Left cardiac atrium (tissue), 4 donors: ENCODE data around the gene DNM3. TPM values are rescaled to one million over a fixed set of nuclear protein-coding genes. Genes with fewer than 3 reads are reported as not detected.
A peak's percentile ranks its signal among the peaks of the same experiment; 100 is the strongest.
"Not testable (repeated sequence)": the region's sequence is repeated elsewhere in the genome, so short reads cannot be mapped to it uniquely, and the experiment has no call there.

Experiments used
- ATAC-seq, 2 donors: fragments of 200-7000 bp; cut with Tn5 transposase; one replicate each; pipeline ENCODE4 v1.9.1; 2020; ENCODE audit warnings: mild to moderate bottlenecking in 2 of 2, moderate library complexity in 2 of 2
- DNase-seq: peaks from one replicate; pipeline ENCODE4 v3.0.0-alpha.2; 2020
- intact Hi-C, 2 donors: fragments of 100-400 bp; cut with DNase I; formaldehyde crosslinking; loops; one replicate each; pipeline versions ENCODE4 v1.14.1 to v1.15.1; 2022 to 2023
- total RNA-seq, 2 donors: library from RNA; stranded (reverse); fragmentation: NEBNext Ultra II Directional; extraction: Animal tissue kit (Norgen Biotek cat#: 25700); gene quantifications; one replicate each; pipeline ENCODE4 v1.2.1, GENCODE V29; 2021
- donor health status: DM: no; HTN: yes; CAD: no.
- donor health status: DM: no; HTN: yes; CAD: no; lungs with severe emphysema.
- donor health status: DM: yes; HTN: yes; CAD: no.
- donor health status: Dilated cardiomyopathy.

Gene DNM3
- total RNA-seq, 2 donors from 2014 or later = 1.1 to 2.8 TPM

DNA sequence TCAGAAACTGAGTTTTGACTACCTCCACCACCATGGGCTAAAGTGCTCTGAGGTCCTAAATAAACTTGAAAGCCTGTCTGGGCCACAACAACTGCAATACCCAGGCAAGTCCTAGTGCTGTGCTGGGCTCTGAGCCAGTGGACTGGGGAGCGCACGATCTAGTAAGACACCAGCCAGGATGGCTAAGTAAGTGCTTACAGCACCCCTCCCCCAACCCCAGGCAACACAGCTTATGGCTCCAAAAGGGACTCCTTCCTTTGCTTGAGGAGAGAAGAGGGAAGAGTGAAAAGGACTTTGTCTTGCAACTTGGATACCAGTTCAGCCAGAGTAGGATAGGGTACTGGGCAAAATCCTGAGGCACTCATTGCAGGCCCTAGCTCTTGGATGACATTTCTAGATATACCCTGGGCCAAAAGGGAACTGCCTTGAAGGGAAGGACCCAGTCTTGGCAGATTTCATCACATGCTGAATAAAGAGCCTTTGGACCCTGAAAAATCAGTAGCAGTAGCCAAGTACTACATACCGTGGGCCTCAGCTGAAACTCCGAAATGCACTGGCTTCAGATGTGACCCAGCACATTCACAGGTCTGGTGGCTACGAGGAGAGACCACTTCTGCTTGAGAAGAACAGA lies 580.8 kb downstream of the DNM3 start:
- peak; percentile 66 to 79 for ATAC-seq
- peak; percentile 33 for DNase-seq
- intact Hi-C loops = loop anchor here in 1 of 2 donors (2.0 to 10.0 kb wide), 2 partner anchors 19 to 417 kb away; no protein-coding TSS in a partner anchor

DNA sequence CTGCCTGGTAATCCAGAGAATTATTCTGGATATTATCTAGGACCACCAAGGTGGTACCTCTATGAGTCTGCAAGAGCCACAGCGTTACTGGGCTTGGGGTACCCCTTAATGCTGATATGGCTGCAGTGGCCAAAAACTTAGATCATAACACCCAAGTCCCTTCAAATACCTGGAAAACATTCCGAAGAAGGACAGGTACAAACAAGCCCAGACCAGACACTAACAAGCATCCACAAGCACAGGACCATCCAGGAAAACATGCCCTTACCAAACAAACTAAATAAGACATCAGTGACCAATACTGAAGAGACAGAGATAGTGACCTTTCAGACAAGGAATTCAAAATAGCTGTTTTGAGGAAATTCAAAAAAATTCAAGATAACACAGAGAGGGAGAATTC lies 582.0 kb downstream of the DNM3 start:
- DNase-seq (no peak), ATAC-seq (no peak)
- intact Hi-C loops = loop anchor here in 1 of 2 donors (2.0 to 10.0 kb wide), 2 partner anchors 21 to 419 kb away; no protein-coding TSS in a partner anchor

DNA sequence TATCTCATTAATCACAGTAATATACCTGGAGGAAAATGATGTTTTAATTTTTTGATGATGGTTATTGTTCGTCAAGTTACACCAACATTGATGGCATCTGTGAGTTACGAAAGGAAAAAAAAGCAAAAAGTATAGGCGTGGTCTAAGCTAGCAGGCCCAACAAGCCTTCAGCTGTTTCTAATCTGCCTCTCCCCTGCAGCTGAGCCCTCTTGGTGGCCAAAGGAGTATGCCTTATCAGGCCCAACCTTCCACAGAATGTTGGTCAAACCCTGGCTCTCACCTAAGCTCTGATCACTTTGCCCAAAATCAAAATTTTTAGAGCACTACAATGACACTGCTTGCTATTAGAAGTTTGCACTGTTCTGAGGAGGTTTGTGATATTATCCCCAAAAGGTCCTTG lies 584.0 kb downstream of the DNM3 start:
- intact Hi-C loops = loop anchor here in 1 of 2 donors (10.0 kb wide), 1 partner anchor 421 kb away; no protein-coding TSS in a partner anchor
- no peak for DNase-seq
- no peak for ATAC-seq

DNA sequence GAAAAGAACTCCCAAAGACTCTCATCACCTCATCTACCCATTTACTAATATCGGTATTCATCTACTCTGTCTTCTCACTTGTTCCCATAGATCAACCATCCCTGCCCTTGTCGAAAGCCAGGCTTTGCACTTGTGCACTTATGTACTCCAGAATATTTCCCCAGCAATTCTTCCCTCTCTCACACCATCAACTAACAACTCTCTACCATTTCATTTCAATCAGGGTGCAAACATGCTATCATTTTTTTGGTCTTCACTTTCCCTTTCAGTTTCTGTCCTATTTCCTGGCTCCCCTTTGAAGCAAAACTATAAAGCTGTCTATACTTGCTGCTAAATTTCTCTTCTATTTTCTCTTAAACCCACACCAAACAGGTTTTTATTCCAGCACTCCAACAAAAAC lies 585.9 kb downstream of the DNM3 start:
- intact Hi-C loops = loop anchor here in 1 of 2 donors (10.0 kb wide), 1 partner anchor 422 kb away; no protein-coding TSS in a partner anchor
- DNase-seq (no peak), ATAC-seq (no peak)

DNA sequence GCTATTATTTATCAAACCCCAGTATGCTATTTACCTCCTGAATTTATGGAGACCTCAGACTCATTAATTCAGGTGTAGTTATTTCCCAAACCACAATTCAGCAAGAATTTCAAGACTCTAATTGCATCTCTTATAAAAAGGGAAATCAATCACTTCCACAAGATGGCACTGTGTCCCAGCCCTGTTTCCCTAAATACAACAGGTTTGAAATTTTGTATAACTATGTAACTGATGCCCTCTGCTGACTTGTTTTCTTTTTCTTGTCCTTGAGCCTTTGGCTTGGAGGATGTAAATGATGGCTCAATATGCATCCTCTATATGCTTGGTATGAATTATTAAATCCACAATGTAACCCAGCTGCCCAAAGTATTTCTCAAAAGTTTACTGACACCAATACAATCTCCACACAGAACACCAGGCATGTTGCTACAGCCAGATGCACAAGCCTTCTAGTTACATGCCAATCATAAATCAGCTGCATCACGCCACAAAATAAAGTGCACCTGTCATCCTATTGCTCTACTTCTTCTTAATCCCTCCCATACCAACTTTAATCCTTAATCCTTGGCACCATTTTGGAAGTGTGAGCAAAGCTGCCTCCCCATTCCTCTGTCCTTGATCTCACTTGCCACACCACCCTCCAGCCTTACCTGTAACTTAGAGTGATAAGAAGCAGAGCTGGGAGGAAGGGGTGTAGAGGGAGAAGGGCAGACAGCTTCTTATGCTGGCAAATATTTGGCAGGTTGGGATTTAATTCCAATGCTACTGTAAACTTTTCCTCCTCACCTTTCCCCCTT lies 588.2 kb downstream of the DNM3 start:
- peak; percentile 61 to 67 for ATAC-seq
- intact Hi-C loops = loop anchor here in 1 of 2 donors (10.0 kb wide), 1 partner anchor 425 kb away; no protein-coding TSS in a partner anchor

DNA sequence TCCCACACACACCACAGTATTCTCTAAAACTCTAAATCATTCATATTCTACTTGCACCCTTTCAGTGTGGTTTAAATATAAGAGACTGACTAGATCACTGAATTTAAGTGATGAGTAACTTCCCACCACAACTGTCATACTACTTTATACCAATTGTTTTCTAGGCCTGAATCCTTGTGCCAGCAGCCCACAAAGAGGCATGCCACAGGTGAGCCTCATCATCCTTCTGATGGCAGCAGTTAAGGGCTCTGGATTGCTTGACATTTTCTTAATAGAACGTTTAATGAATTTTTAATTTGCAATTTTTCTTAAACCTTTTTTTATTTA lies 588.8 kb downstream of the DNM3 start:
- ATAC-seq (no peak), DNase-seq (no peak)
- intact Hi-C loops = no loop called here

More for the DNA sequence above, 588.2 kb downstream of the DNM3 start:
- no peak for DNase-seq

DNA sequence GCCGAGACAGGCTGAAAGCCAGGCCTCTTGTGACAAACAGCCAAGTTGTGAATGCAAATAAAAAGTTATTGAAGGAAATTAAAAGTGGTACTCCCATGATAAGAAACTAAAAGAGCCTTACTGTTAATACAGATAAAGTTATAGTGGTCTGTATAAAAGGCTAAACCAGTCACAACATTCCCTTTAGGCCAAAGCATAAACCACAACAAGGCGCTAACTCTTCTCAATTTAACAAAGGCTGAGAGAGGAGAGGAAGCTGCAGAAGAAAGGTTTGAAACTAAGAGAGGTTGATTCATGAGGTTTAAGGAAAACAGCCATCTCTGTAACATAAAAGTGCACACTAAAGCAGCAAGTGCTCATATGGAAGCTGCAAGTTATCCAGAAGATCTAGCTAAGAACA lies 589.9 kb downstream of the DNM3 start:
- DNase-seq (no peak), ATAC-seq (no peak)
- intact Hi-C loops = no loop called here

DNA sequence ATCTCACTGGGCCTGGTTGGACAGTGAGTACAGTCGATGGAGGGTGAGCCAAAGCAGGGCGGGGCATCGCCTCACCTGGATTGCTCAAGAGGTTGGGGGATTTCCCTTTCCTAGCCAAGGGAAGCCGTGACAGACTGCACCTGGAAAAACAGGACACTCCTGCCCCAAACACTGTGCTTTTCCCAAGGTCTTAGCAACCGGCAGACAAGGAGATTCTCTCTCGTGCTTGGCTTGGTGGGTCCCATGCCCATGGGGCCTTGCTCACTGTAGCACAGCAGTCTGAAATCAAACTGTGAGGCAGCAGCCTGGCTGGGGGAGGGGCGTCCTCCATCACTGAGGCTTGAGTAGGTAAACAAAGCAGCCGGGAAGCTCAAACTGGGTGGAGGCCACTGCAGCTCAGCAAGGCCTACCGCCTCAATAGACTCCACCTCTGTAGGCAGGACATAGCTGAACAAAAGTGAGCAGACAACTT lies 590.5 kb downstream of the DNM3 start:
- no peak for ATAC-seq
- DNase-seq = no peak
- intact Hi-C loops = no loop called here

DNA sequence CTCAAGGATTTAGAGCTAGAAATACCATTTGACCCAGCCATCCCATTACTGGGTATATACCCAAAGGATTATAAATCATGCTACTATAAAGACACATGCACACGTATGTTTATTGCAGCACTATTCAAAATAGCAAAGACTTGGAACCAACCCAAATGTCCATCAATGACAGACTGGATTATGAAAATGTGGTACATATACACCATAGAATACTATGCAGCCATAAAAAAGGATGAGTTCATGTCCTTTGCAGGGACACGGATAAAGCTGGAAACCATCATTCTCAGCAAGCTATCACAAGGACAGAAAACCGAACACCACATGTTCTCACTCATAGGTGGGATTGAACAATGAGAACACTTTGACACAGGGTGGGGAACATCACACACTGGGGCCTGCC lies 595.9 kb downstream of the DNM3 start:
- DNase-seq, intact Hi-C loops, ATAC-seq: not testable (repeated sequence)

DNA sequence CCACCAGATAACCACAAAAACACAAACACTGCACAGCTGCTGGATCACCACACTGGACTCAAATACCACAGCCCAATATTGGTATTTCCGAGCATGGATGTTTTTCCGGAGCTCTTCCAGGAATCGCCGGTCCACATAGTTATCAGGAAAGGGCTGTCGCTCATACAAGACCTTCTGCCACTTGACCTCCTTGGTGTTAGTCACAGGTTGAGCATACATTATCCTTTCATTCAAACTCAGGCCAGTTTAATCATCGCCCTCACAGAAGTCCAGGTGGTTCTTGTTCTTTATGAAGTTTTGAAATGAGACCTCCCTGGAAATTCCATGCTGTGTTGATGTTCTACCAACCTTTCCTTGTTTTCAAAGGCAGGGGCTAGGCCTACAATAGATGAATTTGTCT lies 601.1 kb downstream of the DNM3 start:
- intact Hi-C loops = no loop called here
- ATAC-seq (no peak), DNase-seq (no peak)

DNA sequence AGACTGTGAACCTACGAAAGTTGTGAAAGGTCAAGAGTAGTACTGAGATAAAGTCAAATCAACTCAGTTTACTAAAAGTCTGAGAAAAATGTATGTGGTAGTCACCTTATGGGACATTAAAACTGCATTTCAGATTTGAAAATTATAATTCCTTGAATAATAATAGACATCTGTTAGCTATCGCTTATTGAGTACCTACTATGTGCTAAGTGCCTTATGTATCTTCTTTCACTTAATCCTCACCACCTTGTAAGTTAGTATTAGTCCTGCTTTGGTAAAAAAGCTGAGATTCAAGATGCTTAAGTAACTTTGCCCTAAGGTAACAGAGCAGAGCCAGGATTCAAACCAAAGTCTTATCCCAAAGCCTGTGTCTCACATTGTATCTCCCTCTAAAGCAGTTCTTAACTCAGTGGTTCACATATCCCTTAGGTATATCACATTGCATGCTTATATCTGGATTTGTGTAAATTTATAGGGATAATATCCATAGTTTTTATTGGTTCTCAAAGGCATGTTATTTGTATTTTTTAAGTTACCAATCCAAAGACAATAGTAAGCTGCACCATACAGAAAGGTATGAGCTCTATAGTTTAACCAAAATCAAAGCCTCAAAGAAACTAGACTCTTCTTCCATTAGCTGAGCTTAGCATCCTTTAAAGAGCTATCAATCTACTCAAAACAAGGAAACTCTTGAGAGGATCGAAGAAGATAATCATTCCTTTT lies 601.7 kb downstream of the DNM3 start:
- intact Hi-C loops = no loop called here
- DNase-seq (no peak), ATAC-seq (no peak)

DNA sequence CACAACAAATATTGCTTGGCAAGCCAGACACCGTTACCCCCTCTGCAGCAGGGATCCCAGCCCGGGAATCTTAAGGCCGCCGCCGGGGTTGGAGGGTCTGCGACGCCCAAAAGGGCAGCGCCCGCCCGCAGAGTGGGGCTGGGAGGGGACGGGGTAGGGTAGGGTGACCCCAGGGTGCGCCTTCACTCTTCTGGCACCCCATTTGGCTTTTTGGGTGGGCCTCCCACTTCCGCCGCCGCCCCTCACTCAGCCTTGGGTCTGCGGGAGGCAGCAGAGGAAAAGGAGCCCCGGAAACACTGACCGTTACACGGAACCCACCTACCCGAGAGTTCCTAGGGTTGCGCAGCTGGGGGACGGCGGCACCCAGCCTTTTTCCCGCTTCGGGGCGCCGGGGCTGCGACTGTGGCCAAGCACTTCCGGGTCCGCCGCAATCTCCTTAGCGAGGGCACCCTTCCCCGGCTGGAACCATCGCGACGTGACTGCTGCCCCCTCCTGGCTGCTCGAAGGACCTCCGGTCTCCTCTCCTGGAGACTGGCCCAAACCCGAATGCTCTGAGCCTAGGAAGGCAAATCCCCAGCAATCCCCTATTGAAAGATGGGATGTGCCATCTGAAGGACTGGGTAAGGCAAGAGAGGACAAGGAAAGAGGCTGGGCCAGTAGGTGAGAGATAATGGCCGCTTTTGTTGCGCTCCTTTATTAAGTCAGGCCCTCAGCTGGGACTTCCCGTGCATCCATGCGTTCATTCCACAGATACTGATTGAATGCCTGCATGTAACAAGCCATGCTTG lies 602.6 kb downstream of the DNM3 start, which contains the start of gene PIGC:
Gene PIGC, minus strand, starts transcription at position 404 of the 788 bp plus-strand sequence. CDS start 1,447 bp downstream, outside the sequence.
- peak; percentile 93 for DNase-seq
- ATAC-seq = peak; percentile 99
- intact Hi-C loops = no loop called here

DNA sequence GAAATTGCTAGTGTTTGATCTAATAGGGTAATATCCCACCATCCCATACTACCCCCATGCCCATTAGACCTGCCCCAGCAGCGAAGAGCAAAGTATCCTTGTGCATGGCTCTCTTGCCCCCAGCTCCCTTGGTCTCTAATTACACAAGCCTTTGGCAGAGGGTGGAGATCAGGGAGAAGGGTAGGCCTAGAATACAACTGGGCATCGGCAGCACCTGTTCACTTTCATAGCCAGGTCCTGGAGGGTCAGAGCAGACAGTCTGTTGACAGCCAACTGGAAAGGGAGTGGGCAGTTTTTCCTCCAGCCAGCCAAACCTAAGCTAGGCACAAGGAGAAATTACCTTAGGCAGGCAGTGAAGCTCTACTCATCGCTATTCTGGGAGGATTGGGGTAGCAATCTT lies 605.2 kb downstream of the DNM3 start:
- intact Hi-C loops = loop anchor here in 1 of 2 donors (5.0 kb wide), 1 partner anchor 271 kb away; no protein-coding TSS in a partner anchor
- no peak for ATAC-seq
- DNase-seq = no peak

DNA sequence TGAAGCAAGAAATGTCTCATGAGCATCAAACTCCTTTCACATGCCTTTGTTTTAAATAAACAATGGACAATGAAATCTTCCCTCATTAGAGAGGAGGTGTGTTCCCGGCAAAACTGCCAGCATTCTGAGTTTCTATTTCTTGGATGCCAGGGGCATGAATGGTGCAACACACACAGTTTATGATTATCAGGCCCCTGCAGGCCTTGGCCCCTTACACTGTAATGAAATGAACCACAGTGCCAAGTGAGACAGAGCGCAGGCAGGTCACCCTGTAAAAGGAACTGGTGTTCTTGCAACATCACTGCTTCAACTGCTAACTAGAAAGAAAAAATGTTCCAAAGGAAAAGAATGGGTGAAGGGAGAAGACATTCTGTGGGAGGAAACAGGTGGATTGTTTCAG lies 606.3 kb downstream of the DNM3 start:
- intact Hi-C loops = loop anchor here in 1 of 2 donors (5.0 kb wide), 1 partner anchor 270 kb away; no protein-coding TSS in a partner anchor
- no peak for ATAC-seq
- no peak for DNase-seq

DNA sequence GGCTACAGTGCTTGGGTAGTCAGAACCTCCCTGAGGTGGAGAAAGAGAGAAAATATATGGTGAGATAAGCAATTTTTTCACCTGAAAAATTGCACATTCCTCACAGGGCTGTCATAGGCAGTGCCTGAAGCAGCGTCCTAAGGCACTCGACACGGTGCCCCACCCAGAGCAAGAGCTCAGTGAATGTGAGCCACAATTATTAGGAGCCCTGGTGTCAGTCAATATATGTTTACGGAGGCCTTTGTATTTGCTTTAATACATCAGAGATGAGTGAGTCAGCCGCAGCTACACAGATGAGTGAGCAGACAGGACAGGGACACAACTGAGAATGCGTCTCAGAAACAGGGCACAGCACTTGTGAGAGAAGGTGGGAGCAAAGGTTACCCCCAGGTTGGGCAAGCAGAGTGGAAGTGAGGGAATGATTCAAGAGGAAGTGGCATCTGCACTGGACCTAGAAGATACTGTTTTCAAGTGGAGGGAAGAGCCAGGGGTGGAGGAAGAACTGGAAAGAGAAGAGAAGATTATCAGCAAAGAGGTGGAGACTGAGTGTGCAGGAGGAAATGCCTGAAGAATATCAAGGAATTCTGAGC lies 607.8 kb downstream of the DNM3 start:
- ATAC-seq (no peak), DNase-seq (no peak)
- intact Hi-C loops = loop anchor here in 1 of 2 donors (5.0 kb wide), 1 partner anchor 268 kb away; no protein-coding TSS in a partner anchor

DNA sequence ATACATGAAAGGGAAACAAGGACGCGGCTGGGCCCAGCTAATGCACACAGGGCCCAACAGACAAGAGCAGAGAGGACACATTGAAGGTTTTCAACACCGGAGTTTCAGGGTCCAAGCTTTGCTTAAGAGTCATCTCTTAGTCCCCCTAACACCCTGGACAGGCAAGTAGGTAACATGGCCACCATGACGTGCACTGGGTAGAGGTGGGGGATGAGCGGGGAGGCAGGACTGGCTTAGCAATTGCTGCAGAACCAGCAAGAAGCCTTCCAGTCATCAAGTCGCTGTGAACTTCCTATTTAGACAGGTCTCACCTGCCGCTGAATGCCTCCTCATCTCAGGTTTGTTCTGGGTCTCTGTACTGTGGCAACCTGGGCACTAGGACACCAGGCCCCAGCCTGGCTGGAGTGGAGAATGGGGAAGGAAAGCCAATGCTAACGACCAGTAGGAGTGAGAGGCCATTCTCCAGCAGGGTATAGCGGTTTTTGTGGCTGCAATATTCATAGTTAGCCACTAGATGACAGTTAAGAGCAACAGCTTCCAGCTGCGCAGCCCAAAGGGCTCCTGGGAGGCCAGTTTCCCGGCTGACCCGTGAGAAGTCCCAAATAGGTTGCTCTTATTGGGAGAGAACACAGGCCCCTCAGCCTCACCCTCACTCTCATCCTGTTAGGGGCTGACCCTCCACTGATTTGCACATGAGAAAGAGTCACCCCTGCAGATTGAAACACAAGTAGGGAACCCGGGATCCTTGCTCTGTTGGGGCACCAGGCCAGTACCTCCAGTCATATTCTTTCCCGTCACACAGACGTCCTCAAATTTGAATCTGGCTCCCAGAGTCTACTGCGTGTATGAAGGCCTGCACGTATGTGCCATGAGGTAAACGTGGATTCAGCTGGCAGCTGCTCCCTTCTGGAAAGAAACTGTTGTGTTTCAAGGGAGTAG lies 608.6 kb downstream of the DNM3 start:
- ATAC-seq = peak; percentile 86 to 88

DNA sequence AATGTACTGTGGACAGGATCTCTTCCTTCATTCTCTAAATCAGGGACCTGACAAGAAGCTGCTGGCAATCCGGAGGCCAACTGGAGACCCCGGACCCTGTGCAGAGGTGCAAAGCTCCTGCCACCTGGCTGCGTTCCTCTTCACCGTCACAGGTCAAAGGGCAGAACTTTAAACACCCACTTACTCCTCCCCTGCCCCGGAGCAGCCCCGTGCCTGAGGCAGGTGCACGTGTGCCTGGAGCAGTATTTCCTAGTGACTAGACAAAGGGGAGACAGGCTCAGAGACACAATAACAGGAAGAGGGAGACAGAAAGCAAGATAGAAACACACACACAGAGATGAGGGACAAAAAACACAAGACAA lies 609.2 kb downstream of the DNM3 start:
- DNase-seq (no peak), ATAC-seq (peak; percentile 2 to 8)
- intact Hi-C loops = no loop called here

More for the DNA sequence above, 608.6 kb downstream of the DNM3 start:
- peak; percentile 66 for DNase-seq
- intact Hi-C loops = loop anchor here in 1 of 2 donors (5.0 kb wide), 1 partner anchor 267 kb away; no protein-coding TSS in a partner anchor
